ENCODE data around the gene PLEKHA6. TPM values are rescaled to one million over a fixed set of nuclear protein-coding genes. Genes with fewer than 3 reads are reported as not detected.
A peak's percentile ranks its signal among the peaks of the same experiment; 100 is the strongest.

Gene PLEKHA6
- polyA plus RNA-seq, 3 donors: 41.1 to 56.4 (median 48.0) TPM

GRCh38 chr1:204384636-204385352, 25.1 kb upstream of the PLEKHA6 start:
- DNase-seq (ENCODE audit: extremely low read depth in 1 of 11, low read depth in 9 of 11, low spot score in 4 of 11): no peak

GRCh38 chr1:204383163-204383904, 23.6 kb upstream of the PLEKHA6 start:
- no peak for DNase-seq (ENCODE audit: extremely low read depth in 1 of 11, low read depth in 9 of 11, low spot score in 4 of 11)

GRCh38 chr1:204382714-204383083, 23.0 kb upstream of the PLEKHA6 start:
- no peak for DNase-seq (ENCODE audit: extremely low read depth in 1 of 11, low read depth in 9 of 11, low spot score in 4 of 11)

GRCh38 chr1:204380293-204380831, 20.6 kb upstream of the PLEKHA6 start:
- DNase-seq (ENCODE audit: extremely low read depth in 1 of 11, low read depth in 9 of 11, low spot score in 4 of 11): no peak

GRCh38 chr1:204377800-204378668, 18.3 kb upstream of the PLEKHA6 start:
- peak in 4 of 11 donors; percentile 32 to 62 (median 34) for DNase-seq (ENCODE audit: extremely low read depth in 1 of 11, low read depth in 9 of 11, low spot score in 4 of 11)

GRCh38 chr1:204376919-204377799, 17.4 kb upstream of the PLEKHA6 start:
- DNase-seq (ENCODE audit: extremely low read depth in 1 of 11, low read depth in 9 of 11, low spot score in 4 of 11): peak in 1 of 11 donors; percentile 57

GRCh38 chr1:204376465-204376864, 16.7 kb upstream of the PLEKHA6 start:
- DNase-seq (ENCODE audit: extremely low read depth in 1 of 11, low read depth in 9 of 11, low spot score in 4 of 11): no peak

GRCh38 chr1:204373911-204374310, 14.2 kb upstream of the PLEKHA6 start:
- DNase-seq (ENCODE audit: extremely low read depth in 1 of 11, low read depth in 9 of 11, low spot score in 4 of 11): no peak

GRCh38 chr1:204370176-204370575, 10.4 kb upstream of the PLEKHA6 start:
- DNase-seq (ENCODE audit: extremely low read depth in 1 of 11, low read depth in 9 of 11, low spot score in 4 of 11): no peak

- DNase-seq (ENCODE audit: extremely low read depth in 1 of 11, low read depth in 9 of 11, low spot score in 4 of 11): no peak
Observed at GRCh38 chr1:204368996-204369726, 9.4 kb upstream of the PLEKHA6 start.

- DNase-seq (ENCODE audit: extremely low read depth in 1 of 11, low read depth in 9 of 11, low spot score in 4 of 11): no peak
Observed at GRCh38 chr1:204367956-204368355, 8.2 kb upstream of the PLEKHA6 start.

GRCh38 chr1:204367193-204367858, 7.6 kb upstream of the PLEKHA6 start:
- no peak for DNase-seq (ENCODE audit: extremely low read depth in 1 of 11, low read depth in 9 of 11, low spot score in 4 of 11)

- DNase-seq (ENCODE audit: extremely low read depth in 1 of 11, low read depth in 9 of 11, low spot score in 4 of 11): no peak
Observed at GRCh38 chr1:204366759-204367158, 7.0 kb upstream of the PLEKHA6 start.

- DNase-seq (ENCODE audit: extremely low read depth in 1 of 11, low read depth in 9 of 11, low spot score in 4 of 11): peak in 8 of 11 donors; percentile 65 to 77 (median 70)
Observed at GRCh38 chr1:204363335-204364114, 3.8 kb upstream of the PLEKHA6 start.

GRCh38 chr1:204362984-204363334, 3.2 kb upstream of the PLEKHA6 start:
- DNase-seq (ENCODE audit: extremely low read depth in 1 of 11, low read depth in 9 of 11, low spot score in 4 of 11): no peak

GRCh38 chr1:204361781-204362180, 2.1 kb upstream of the PLEKHA6 start:
- DNase-seq (ENCODE audit: extremely low read depth in 1 of 11, low read depth in 9 of 11, low spot score in 4 of 11): no peak

GRCh38 chr1:204361341-204361771, 1.6 kb upstream of the PLEKHA6 start:
- DNase-seq (ENCODE audit: extremely low read depth in 1 of 11, low read depth in 9 of 11, low spot score in 4 of 11): no peak
